ENCODE data around the gene PINK1.

The PINK1 gene

DNA sequence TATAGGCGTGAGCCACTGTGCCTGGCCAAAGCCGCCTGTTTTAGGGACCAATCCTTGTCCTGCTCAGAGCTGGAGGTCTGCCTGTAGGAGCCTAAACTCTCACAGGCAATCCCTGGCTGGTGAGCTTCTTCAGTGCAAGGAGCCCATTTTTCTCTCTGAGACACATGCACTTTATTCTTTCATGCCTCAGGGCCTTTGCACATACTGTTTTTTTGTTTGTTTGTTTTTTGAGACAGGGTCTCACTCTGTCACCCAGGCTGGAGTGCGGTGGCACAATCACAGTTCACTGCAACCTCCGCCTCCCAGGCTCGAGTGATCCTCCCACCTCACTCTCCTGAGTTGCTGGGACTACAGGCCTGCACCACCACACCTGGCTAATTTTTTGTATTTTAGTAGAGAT, 21.6 kb upstream of the PINK1 start:
- DNase-seq = no peak

DNA sequence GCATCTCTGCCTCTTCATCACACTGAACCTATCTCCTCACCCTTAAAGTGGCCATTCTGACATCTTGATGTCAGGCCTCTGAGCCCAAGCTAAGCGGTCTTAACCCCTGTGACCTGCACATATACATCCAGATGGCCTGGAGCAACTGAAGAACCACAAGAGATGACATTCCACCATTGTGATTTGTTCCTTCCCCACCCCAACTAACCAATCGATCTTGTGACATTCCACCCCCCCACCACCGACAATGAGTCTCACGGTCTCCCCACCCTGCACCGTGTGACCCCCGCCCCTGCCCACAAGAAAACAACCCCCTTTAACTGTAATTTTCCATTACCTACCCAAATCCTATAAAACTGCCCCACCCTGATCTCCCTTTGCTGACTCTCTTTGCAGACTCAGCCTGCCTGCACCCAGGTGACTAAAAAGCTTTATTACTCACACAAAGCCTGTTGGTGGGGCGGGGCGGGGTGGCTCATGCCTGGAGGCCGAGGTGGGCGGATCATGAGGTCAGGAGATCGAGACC, 21.0 kb upstream of the PINK1 start:
- DNase-seq = peak; percentile 19

DNA sequence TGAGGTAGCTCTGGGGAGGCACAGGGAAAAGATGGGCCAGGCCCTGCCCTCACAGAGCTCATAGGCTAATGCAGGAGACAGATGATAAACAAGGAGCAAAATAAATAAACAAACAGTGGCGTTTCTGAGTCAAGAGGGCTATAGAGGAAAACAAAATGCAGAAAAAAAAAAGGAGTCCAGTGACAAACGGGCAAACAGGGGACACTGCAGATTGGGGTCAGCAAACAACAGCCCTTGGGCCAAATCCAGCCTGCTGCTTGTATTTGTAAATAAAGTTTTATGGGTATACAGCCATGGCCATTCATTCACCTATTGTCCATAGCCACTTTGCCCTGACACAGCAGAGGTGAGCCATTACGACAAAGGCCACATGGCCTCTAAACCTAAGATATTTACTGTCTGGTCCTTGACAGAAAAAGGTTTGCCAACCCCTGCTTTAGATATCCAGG, 19.1 kb upstream of the PINK1 start:
- no peak for DNase-seq

DNA sequence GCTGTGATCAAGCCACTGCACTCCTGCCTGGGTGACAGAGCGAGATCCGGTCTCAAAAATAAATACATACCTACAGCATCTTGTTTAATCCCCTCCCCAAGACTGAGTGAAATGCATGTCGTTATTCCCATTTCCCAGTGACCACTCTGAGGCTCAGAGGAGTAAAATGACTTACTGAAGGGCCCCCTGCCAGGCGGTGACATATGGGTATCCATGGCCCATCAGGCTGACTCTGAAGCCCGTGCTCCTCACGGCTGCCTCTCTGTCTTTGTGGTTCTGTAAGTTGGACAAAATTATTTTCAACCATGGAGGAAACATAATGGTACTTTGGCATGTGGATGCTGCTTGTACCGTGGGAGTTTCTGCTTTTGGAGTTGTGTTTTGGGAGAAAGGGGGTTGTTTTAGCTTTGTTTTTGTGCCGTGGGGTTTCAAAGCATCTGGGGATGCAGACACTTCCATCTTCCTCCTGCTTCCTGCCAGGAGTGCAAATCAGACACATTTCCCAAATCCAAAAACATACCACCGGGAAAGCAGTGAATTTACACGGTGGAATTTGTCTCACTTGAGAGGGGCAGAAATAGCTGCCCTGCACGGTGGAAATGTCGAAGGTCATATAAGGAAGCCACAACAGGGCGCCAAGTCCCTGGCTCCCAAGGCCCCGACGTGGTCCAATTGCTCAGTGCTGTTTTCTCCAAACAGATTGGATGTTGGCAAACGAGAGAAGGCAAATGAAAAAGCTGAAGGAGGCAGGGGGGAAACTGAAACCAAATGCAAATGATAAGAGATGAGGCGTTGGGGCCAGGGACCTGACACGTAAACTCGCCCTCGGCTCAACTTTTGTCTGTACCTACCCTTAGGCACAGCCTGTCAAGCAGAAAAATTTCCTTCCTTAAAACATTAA, 17.1 kb upstream of the PINK1 start:
- DNase-seq = no peak

DNA sequence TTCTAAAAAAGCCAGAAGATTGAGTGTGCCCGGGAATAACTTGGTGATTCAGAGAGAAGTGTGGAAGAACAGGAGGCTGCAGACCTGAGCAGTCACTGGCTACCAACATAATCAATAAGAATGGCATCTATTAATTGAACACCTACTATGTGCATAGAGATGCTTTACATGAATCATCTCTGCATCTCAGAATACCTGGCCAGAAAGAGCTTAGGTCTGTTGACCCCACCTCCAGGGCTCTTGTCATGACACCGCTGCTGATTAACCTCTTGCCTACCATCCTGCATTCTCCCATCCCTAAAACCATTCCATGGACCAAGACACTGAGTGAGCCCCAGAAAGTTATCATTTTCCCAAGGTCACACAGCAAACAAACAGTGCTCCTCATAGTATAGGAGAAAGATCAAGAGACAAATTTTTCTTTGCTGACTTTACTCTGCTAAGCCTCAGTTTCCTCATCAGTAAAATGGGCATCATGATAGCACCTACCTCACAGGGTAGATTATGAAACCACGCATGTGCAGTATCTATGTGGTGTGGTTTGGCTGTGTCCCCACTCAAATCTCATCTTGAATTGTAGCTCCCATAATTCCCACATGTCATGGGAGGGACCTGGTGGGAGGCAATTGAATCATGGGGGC, 16.3 kb upstream of the PINK1 start:
- DNase-seq = no peak

DNA sequence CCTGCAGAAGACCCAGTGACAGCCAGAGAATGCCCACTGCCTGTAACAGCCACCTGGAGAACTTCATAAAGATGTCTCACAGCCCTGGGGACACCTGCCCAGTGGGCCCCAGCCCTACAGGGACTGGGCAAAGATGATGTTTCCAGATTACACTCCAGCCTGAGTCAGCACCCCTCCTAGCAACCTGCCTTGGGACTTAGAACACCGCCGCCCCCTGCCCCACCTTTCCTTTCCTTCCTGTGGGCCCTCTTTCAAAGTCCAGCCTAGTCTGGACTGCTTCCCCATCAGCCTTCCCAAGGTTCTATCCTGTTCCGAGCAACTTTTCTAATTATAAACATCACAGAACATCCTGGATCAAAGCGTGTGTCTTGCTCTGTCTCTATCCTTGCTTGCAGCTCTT, 14.7 kb upstream of the PINK1 start:
- DNase-seq = no peak

DNA sequence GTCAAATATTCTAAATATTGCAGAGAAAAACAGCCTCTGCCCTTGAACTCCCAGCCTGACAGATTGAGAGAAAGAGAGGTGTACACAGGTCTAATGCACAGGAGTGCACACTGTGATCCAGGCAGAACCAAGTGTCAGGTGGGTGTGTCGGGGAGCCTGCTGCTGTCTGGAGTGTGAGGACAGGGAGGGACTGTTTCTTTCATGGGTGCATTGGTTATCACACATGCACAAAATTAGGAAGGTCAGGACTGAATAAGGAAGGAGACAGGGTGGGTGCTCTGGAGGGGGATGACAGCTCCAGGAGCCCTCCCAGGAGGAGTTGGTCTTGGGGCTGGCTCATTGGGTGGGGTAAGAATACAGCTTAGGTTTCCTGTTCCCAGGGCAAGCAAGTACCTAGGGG, 13.3 kb upstream of the PINK1 start:
- DNase-seq = no peak

DNA sequence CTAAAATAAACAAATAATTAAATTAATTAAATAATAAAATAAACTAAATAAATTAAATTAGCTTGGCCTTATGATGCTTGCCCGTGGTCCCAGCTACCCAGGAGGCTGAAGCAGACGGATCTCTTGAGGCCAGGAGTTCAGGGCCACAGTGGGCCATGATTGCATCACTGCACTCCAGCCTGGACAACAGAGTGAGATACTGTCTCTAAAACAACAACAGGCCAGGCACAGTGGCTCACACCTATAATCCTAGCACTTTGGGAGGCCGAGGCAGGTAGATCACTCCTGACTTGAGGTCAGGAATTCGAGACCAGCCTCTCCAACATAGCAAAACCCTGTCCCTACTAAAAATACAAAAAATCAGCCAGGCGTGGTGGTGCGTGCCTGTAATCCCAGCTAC, 12.2 kb upstream of the PINK1 start:
- no peak for DNase-seq

DNA sequence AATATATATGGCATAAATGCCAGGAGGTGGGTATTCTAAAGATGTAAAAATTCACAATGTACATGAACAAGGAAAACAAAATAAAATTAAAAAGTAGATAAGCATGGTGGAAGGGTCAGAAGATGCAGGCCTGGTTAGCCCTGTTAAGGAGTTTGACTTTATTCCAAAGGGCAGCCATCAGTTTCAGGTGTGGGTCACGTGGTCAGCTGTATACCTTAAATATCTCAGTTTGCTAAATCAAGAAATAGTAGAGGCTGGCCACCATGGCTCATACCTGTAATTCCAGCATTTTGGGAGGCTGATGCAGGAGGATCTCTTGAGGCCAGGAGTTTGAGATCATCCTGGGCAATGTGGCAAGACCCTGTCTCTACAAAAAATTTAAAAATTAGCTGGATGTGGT, 8.5 kb upstream of the PINK1 start:
- DNase-seq = no peak

DNA sequence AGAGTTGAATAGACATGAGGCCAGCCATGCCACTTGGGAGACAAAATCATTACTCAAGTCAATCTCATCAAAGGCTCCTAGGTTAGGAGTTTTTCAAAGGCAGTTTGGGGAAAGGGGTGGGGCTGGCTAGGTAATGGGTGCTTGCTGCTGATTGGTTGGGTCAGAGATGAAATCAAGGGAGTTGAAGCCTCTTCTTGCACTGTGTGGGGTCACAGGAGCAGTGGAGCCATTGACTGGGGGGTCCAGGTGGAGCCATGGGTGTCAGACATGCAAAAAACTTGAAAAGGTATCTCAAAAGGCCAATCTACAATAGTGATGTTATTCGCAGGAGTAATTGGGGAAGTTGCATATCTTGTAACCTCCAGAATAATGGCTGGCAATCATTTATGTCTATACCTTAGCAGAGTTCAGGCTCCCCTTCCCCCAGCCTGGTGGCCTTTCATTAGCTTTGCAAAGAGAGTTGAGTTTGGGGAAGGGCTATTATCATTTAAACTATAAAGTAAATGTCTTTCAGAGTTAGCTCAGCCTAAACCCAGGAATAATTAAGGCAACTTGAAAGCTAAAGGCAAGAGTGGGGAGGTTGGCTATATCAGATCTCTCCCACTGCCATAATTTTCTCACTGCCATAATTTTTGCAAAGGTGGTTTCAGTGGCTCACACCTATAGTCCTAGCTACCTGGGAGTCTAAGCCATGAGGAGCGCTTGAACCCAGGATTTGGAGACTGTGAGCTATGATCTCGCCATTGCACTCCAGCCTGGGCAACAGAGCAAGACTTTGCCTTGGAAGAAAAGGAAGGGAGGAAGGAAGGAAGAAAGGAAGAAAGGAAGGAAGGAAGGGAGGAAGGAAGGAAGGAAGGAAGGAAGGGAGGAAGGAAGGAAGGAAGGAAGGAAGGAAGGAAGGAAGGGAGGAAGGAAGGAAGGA, 7.8 kb upstream of the PINK1 start:
- no peak for DNase-seq

DNA sequence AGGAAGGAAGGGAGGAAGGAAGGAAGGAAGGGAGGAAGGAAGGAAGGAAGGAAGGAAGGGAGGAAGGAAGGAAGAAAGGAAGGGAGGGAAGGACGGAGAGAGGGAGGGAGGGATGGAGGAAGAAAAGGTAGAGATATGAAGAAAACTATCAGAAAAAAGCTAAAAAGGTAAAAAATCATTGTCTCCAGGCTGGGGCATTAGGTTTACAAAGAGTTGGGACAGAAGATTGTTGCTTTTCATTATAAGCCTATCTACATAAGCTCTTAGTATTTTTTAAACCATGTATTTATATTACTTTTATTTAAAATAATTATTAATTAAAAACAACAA, 7.2 kb upstream of the PINK1 start:
- no peak for DNase-seq

DNA sequence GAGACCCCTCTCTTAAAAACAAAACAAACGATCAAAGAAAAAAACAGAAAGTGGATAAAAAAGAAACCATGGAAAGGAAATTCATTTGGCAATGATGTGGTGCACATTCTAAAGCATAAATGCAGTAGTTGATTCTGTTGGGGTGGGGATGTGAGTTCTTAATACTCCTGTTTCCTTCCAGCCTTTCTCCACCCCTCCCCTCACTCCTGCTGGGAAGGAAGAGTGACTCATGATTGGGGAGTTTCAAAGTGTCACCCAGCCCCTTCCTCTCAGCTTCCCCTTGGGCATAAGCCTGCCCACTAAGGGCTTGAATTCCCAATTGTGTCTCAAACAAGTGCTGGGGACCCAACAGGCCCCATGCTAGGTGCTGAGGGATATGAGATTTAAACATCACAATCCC, 6.7 kb upstream of the PINK1 start:
- DNase-seq = no peak

DNA sequence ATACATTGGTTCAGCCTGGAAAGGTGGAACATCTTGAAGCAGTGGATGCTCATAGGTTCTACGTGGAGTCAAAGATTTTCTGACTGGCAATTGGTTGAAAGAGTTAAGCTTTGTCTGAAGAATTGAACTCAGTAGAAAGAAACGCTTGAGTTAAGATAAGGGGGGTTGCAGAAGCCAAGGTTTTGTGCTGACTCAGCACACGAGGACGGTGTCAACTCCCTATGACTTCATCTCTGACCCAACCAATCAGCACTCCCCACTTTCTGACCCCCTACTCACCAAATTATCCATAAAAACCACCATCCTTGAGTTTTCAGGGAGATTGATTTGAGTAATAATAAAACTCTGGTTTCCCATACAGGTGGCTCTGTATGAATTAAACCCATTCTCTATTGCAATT, 2.5 kb upstream of the PINK1 start:
- DNase-seq = no peak

DNA sequence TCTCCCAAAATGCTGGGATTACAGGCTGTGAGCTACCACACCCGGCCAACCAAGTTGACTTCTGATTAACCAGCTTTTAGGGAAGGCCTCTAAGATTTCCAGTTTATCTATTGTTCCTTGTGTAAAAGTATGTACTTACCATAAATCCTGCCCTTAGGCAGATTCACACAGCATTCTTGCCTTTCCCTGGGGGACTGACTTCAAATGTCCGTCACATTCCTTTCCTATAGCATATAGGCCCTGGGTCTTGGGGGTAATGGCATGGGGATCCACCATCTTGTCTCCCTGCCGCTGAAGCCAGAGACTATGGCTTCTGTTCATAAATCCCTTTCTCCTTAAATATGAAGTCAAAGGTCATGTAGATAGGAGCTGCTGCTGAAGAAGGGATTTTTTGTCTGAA, 872 bp upstream of the PINK1 start:
- peak; percentile 33 for DNase-seq

DNA sequence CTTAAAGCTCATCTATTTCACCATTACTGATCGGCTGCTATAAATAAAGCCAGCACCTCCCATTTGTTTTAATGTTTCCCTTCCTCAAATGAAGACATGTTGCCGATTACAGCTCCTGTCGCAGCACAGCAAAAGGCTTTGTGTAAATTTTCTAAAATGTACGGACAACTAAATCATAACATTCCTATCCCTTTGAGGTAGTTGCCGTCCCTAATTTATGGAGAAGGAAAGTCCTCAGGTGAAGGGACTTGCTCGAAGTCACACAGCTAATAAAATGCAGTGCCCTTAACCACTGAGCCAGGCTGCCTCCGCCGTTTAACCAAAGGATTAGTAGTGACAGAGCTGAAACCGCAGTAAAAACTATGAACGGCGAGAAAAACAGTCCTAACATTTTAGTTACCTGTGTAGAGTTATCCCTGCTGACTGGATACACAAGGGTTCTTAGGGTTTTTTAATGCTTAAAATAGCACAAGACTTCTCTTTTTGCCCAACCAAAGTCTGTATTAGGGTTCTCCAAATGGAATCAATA, 871 bp downstream of the PINK1 start:
- no peak for DNase-seq

DNA sequence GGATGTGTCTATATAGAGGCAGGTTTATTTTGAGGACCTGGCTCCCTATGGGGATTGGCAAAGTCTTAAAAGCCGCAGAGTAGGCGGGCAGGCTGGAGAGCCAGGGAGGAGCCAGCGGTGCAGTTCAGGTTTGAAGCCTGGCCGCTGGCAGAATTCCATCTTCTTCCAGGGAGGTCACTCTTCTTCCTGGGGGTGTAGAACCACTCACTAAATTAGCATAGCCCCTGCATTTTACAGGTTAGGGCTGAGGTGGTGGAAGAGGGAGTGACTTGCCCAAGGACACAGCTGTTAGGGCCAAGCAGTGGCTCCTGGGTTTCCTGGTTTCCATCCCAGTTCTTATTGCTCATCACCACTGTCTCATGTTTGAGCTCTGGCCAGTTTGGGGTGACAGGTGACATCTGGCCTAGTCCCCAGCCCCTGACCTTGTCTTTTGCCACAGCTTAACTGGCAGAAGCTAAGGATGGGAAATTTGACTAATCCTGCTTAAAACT, 1.4 kb downstream of the PINK1 start:
- peak; percentile 45 for DNase-seq

DNA sequence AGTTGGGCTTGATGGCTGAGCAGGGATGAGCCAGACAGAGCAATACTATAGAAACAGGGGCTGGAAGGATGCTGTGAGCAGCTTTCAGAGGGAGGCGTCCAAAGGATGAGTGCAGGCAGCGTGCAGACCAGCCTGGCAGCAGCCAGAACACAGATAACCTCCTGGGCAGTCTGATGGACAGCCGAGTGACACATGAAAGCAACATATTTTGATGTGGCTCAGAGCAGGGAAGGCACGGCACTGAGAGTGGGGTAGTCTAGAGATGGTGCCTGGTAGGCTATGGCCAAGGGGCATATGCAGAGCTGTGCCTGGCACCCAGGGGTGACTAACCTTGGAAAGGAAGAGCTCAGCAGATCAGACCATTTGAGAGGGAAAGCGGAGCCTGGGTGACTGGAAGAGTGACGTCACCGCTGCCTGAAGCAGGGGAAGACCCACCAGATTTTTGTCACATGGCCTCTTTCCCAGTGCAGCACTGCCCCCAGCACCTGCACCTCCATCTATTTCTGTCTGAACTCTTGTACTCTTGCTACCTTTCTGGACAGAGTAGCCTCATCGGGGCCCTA, 3.6 kb downstream of the PINK1 start:
- no peak for DNase-seq

DNA sequence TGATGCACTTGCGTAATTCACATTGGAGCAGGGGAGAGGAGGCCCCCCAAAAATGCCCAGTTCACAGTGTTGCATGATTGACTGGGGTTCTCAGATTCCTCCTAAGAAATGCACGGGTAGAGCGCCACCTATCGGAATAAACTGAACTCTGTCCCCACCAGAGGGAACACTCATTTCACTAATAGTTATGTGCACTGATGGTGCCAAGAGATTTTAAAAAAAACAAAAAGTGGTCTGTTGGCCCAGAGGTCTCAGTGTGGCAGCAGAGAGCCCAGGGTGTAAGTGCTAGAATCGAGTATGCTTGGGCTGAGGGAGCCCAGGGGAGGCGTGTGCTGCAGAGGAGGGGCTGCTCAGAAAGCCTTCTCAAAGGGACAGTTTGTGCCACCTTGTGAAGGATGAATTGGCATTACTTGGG, 6.9 kb downstream of the PINK1 start:
- DNase-seq = peak; percentile 47

DNA sequence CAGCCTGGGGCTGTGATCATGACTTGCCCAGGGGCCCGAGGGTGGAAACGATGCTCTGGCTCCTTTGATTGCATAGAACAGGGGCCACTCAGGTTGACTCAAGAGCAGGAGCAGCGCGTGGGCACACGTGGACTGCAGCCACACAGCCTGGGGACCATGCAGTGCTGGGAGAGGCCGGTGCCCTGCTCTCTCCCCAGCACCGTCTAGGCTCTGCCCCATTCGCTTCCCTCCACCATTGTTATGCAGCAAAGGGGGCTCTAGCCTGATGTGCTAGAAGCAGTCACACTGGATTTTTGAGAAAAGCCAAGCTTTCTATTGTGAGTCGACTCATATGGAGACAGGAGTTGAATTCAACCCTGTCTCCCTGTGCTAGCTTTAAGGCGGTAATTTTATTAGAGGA, 8.7 kb downstream of the PINK1 start:
- DNase-seq = no peak

DNA sequence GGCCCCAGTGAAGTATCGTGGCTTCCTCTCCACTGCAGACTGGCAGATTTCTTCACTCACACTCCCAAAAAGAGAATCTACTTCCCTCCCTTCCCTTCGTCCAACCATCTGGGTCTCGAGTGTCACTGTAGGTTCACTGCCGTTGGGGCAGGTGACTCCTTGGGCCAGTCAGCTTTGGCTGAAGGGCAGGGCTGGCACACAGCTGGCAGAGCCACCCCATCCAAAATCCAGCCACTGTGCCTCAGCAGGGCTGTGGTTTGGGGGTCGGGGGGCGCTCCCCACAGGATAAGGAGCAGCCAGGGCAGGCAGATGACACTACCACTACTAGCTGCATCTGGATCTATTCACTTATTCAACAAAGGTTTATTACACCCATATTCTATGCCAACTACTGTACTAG, 9.8 kb downstream of the PINK1 start:
- no peak for DNase-seq

DNA sequence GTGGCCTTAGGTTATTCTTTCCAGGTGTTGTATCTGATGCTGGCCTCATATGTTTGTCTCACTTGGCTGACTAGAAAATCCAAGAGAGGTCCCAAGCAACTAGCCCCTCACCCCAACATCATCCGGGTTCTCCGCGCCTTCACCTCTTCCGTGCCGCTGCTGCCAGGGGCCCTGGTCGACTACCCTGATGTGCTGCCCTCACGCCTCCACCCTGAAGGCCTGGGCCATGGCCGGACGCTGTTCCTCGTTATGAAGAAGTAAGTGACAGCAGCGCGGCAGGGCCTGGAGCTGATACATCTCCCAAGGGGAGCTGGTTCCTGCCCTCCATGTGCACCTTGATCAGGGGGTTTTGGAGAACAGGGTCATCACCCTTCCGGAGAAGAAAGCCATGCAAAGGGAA, 11.2 kb downstream of the PINK1 start:
- no peak for DNase-seq

DNA sequence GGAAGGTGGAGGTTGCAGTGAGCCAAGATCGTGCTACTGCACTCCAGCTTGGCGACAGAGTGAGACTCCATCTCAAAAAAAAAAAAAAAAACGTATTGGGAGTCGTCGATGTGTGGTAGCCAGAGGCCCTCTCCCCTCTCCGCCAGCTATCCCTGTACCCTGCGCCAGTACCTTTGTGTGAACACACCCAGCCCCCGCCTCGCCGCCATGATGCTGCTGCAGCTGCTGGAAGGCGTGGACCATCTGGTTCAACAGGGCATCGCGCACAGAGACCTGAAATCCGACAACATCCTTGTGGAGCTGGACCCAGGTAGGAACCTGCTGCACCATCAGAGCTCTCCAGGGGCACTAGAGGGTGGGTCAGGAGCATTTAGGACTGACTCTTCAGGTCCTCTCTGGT, 12.2 kb downstream of the PINK1 start:
- DNase-seq = no peak

DNA sequence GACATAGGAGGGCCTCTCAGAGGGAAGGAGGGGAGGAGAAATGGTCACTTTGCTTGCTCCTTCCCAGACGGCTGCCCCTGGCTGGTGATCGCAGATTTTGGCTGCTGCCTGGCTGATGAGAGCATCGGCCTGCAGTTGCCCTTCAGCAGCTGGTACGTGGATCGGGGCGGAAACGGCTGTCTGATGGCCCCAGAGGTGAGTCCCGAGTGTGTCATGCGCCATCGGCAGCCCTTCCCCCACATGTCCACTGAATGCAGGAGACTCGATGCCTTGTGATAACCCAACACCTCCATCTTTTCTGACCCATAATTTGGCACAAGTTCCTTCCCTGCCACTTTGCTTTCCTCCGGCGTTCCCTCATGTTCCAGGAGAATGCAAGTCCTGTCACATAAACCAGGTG, 15.2 kb downstream of the PINK1 start:
- DNase-seq = no peak

All from fibroblast of skin of right biceps (primary cell).